ENCODE data around the gene RAB36.

RAB36 gene

GRCh38 chr22:23117275-23117674 is 28.0 kb upstream of the RAB36 start:
- TF ChIP-seq CTCF (IDR thresholded peaks at IDR 0.05; ENCODE audit: control insufficient read depth, insufficient read depth, low read depth, low read length, missing control alignments), result no peak
- DNase-seq (ENCODE audit: low read depth), result no peak
- no peak overlapping the region for H3K4me3 ChIP-seq (ENCODE audit: control insufficient read depth, low read depth, low read length)

DNA sequence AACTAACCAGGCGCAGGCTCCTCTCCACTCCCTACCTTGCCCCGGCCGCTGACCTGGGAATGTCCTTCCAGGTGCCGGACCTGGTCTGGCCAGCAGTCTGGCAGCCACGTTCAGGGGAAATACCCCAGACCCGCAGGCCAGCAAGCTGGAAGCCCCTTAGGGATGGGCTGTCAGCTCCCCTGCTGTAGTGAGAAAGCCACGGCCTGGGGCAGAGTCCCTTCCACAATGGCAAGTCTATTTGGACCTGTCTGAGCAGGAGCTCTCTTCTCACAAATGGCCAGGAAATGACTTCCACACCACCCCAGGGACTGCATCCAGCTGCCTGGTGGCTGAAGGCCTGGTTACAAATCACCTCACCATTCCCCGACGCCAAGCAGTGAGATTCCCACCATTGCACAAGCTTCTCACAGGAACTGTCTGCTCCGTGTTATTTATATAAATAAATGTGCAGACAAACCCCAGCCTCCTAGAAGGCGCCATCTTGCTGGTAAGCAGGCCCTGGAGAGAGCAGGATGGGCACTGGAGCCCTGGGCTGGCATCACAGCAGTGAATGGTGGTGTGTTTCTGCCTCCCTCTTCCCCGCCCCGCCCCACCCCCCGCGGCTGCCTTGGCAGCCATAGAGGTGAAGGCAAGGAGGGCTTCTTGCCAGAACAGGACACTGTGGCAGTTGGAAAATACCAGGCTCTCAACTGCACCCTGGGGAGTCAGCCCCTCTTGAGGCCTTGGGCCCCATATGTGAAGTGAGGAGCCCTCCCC is 27.2 kb upstream of the RAB36 start:
- H3K4me3 ChIP-seq (ENCODE audit: control insufficient read depth, low read depth, low read length), result no peak overlapping the region
- no peak for DNase-seq (ENCODE audit: low read depth)
- TF ChIP-seq CTCF (IDR thresholded peaks at IDR 0.05; ENCODE audit: control insufficient read depth, insufficient read depth, low read depth, low read length, missing control alignments), result no peak

GRCh38 chr22:23118647-23119493 is 26.4 kb upstream of the RAB36 start:
- H3K4me3 ChIP-seq (ENCODE audit: control insufficient read depth, low read depth, low read length), result no peak overlapping the region
- DNase-seq (ENCODE audit: low read depth), result no peak
- TF ChIP-seq CTCF (IDR thresholded peaks at IDR 0.05; ENCODE audit: control insufficient read depth, insufficient read depth, low read depth, low read length, missing control alignments), result no peak

DNA sequence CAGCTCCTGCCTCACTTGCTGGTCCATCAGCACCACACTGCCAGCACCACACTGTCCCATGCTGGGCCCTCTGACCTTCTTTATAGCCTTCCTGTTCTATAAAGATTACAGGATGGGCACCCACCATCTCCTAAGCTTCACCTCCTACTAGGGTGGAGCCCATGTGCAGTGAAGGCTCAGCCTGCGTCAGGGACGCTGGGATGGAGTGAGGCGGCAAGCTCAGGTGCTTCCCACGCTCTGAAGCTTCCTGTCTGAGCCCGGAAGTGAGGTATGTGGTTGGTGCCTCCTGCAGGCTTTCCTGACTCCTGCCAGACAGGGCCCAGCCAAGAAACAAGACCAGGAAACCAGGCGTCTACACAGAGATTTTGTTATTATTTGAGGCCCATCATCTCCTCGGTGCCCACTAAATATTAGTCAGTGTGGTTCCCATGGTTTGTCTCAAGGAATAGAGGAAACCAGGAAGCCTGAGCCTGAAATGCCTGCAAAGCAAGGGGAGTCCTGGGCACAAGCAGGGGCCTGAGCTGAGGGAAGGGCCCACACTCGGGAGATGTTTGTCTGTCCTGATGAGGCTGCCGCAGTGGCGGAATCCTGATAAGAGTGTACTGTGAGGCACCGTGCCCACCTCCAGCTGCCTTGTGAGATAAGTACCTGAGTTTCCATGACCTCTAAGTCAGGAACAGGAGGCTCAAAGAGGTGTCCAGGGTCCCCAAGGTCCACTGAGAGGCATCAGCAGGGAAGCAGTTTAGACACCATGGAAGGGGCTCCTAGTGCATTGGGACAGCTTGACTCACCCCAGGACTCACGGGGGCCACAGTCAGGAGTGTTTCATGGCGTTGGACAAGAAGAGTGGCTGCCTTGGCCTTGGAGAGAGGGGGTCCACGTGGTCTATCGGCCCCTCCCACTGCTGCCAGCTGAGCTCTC is 25.5 kb upstream of the RAB36 start:
- TF ChIP-seq CTCF (IDR thresholded peaks at IDR 0.05; ENCODE audit: control insufficient read depth, insufficient read depth, low read depth, low read length, missing control alignments), result no peak
- H3K4me3 ChIP-seq (ENCODE audit: control insufficient read depth, low read depth, low read length), result no peak overlapping the region
- DNase-seq (ENCODE audit: low read depth), result no peak

DNA sequence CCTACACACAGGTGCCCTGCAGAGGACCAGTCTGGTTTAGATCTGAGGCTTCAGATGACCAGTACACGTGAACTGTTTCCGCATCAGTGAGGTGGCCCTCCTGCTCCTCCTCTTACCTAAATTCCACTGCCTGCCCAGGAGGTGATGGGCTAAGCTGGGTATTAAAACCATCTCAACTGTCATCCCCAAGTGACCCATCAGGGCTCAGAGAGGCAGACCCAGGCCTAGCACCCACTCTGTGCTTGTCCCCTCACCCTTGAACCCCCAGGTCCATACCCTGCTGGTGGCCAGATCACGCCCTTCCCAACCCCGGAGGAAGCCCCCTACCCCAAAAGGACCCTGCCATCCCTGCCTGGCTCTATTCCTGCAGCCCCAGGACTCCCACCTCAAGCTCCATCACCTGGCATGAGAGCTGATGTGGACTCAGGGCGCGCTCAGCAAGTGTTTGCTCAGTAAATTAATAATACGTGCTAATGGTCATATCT is 24.8 kb upstream of the RAB36 start:
- no peak for TF ChIP-seq CTCF (IDR thresholded peaks at IDR 0.05; ENCODE audit: control insufficient read depth, insufficient read depth, low read depth, low read length, missing control alignments)
- no peak overlapping the region for H3K4me3 ChIP-seq (ENCODE audit: control insufficient read depth, low read depth, low read length)
- DNase-seq (ENCODE audit: low read depth), result no peak

- DNase-seq (ENCODE audit: low read depth), result no peak
- TF ChIP-seq CTCF (IDR thresholded peaks at IDR 0.05; ENCODE audit: control insufficient read depth, insufficient read depth, low read depth, low read length, missing control alignments), result no peak
- no peak overlapping the region for H3K4me3 ChIP-seq (ENCODE audit: control insufficient read depth, low read depth, low read length)
These were observed 24.3 kb upstream of the RAB36 start for GRCh38 chr22:23121000-23121421.

Data from AG09309 (cell line).